NCI-H345 treated with DMSO at 0.1 percent for 48 hours (cell line): ENCODE data around the gene FEV.

Experiments
- DNase-seq: peaks from one replicate; lab custom pipeline; 2025; ENCODE audit not compliant: unreplicated experiment; lab: John Stamatoyannopoulos, UW

Gene FEV

DNA sequence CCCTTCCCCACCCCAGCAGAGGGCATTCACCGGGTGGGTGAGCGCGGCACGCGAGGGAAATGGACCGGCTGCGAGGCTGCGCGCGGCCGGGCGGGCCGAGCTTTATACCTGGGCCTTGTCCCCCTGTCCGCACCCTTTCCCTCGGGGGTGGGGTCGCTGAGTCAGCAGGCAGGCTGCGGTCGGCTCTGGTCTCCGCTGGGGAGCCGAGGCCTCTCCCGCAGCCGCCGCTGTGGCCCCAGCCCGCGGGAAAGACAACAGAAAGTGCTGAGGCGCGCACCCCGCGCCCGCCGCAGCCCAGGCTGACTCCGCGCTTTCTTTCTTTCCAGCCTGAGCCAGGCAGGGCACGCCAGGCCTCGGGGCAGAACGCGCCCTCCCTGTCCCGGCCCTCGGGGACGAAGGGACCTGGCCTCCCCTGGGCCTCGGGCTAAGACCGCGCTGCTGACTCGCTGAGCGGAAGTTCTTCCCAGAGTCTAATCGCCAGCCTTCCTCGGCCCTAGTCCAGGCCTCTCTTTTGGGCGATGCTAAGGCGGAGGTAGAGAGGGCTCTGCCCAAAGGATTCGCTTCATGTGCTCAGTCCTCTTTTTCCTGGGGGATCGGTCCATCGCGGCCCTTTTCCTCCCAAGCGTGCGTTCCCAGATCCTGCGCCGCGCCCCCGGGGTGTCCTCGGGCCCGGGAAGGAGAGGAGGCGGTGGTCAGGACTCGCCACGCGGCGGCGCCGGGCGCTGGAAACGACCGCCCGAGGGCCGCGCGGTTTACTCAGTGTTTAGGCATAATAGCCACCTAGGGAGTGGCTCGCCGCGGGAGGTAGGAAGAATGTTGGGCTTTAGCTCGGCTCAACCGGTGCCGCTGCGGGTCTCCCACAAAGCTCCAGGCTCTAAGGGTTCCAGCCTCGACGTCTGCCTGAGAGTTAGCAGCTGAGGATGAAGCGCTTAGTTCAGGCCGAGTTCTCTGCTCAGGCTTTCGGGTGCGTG is 8.6 kb upstream of the FEV start, which contains the start of gene CRYBA2:
TSS of gene CRYBA2 (minus strand) at position 78 of the 971 bp plus-strand sequence. CDS start 246 bp downstream, outside the sequence.
- DNase-seq, result peak; percentile 68

DNA sequence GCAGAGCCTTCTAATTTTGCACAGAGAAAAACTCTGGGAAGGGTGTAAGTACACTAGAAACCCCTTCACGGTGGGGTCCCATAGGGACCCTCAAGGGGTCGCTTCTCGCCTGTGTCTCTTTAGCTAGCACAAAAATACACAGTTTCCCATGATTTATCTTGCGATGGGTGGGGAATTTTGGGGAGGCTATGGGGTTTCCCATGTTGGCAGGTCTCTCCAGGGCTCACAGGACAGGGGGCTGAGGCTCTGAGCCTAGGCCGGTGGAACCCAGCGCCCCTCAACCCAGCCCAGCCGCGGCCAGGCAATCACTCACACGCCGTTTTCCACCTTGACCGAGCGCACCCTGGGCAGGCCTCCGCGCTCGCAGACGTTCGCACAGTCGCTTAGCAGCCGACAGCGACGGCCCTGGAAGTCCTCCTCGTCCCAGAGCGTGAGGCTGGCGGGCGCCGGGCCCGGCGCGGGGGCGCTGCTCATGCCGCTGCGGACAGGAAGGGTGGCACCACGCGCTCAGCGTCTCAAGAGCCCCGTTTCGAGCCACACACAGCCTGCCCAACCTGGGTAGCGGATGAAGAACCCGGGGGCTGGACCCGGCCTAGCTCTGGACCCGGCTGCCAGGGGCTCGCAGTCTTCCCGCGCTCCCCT is 7.8 kb upstream of the FEV start:
- DNase-seq, result no peak

DNA sequence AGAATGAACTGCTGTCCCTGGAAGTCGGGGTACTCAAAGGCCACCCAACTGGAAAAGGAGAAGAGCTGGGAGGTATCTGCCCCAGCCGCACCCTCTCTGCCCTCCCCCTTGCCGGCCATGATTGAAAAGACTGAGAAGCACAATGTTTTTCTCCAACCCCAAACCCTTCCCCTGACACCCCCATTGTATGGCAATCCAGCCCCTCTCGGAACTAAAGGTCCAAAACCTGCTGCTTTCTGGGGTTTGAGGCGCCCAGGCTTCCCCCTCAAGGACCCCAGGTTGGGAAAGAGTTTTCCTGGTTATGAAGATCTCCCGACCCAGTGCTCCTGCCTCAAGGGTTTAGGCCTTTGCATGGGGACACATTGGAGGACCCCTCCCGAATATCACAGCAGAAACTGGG is 7.2 kb upstream of the FEV start:
- no peak for DNase-seq

DNA sequence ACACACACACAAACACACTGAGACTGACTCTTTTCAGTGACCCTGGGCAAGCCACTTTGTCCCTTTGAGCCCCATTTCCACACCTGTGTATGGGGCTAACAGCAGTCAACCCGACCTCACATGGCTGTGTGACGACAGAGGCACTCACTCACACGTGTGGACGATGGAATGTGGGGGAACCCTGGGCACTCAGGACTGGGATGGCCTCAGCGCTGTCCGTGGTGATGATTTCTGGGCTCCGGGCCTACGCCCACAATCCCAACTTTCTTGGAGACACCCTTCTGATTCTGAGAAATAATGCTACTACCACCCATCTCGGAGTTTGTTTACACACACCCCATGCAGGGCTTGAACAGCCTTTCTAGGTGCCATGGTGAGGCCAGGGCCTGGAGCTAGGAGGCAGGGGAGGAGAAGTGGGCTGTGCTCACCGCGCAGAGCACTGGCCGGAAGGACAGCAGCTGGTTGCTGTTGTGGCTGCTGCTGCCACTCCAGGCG is 6.7 kb upstream of the FEV start:
- no peak for DNase-seq

DNA sequence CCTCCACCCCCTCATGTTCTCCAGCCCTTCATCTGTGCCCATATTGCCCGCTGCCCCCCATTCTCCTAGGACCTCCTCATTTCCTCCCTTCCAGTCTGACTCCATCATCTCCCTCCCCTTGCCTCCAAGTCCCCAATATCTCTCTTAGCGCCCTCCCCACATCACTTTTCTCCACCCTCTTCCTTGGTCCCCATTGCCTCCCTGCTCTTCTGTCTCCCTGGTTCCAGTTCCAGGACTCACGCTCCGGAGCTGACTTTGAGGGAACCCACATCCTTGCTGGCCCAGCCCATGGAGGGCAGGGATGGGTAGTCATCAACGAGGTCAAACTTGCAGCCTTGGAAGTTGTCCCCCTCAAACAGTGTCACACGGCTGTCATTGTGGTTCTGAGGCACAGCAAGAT is 5.6 kb upstream of the FEV start:
- no peak for DNase-seq

DNA sequence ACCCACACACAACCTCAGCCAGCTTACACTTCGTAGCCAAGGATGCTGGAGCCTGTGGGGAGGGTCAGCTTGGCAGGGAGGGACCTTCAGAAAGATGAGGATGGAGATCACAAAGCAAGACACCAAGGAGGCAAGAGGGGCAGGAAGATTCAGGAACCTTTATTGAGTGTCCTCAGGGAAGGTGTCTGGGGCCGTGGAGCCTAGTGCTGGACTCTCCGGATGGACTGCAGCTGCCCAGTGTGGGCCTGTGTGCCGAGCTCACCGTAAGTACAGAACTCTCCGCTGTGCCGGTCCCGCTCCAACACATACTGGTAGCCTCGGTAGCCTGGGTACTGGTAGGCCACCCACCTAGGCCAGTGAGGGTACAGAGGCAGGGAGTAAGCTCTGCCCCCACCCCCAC is 5.1 kb upstream of the FEV start:
- DNase-seq, result no peak

DNA sequence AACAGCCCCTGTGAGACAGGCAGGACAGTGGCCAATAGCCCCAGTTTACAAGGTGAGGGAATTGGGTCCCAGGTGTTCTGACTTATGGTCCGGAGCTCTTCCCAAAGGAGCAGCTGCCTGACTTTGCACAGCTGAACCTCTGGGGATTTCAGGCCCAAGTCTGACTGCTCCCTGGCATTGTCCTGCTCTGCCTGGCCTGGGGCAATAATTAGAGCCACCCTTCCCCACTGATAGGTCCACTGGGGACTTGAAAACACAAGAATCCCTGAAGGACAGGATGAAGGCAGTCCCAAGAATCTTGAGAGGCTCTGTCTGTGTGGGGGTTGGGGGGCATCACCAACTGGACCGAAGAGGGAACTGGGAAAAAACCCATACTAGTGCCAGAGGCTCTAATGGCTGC is 3.7 kb upstream of the FEV start:
- DNase-seq, result no peak

DNA sequence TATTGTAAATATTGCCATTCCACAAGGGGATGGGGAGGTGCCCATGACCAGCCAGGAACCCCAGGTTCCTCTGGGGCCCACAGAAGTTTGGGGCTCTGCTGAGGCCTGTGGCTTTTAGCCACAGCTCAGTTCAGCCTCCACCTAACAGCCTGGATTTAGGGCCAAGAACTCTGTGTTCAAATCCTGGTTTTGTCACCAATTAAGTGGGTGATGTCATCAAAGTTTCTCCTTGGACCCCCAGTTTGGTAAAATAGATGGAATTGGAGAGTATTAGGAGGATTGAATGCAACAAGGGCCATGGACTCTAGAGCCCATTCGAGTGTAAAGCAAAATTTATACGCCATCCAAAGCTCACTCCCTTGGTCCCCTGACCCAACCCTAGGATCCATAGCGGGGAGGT is 3.2 kb upstream of the FEV start:
- no peak for DNase-seq

DNA sequence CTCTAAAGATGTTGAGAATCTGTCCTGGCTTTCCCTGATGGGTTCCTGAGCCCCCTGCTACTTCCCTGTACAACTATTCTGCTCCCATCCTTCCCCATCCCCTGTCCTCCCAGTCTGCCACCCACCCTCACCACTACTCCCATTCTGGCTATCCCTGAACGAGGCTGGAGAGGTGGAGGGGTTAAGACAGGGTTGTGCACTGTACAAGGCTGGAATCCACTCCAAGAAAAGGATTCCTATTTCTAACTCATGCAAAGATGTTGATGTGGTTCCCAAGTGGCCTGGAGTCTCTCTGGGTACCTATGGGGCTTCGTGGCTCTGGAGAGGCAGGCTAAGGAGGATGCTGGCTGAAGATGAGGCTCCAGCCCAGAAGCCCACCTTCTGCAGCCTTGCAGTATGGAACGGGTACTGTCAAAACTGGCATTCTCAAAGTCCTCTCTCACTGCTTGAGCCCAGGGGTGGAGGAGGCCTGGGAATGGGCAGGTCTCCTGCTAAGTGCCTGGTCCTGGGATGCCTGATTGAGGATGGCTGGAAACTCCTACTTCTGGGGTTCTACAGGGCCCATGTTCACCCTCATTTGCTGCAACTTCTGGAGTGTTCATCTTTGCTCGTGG is 1.3 kb upstream of the FEV start:
- DNase-seq, result no peak

DNA sequence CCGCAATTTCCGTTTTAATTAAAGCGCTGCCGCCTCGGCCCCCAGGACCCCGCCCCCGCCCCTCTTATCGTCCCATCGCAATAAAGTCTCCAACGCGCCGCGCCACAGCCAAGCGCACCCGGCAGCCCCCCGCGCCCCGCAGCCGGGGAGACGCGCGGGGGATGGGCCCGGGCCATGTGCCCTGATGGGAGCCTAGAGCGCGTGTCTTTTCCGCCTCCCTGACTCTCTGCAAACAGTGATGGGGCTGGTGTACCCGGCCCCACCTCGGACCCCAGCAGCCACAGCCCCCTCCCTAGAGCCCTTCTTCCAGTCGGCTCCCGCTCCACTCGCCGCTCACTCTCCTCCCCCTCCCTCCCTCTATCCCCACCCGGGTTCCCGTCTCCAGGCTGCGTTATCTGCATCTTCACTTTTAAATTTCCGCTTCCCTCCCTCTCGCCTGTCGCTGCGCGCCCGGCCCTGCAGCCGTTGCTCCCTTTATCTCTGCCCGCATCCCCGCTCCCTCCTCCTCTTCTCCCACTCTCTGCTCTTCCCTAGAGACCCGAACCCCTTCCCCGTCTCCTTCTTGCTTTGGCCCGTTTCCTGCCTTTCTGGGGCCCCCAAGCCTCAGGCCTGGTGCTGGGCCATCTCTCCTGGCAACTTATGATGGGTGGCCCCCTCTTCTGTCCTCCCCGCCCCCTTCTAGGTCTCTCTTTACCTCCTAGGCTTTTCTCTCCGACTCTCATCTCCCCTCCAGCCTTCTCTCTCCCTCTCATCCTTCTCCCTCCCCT is 524 bp upstream of the FEV start:
- DNase-seq, result no peak

DNA sequence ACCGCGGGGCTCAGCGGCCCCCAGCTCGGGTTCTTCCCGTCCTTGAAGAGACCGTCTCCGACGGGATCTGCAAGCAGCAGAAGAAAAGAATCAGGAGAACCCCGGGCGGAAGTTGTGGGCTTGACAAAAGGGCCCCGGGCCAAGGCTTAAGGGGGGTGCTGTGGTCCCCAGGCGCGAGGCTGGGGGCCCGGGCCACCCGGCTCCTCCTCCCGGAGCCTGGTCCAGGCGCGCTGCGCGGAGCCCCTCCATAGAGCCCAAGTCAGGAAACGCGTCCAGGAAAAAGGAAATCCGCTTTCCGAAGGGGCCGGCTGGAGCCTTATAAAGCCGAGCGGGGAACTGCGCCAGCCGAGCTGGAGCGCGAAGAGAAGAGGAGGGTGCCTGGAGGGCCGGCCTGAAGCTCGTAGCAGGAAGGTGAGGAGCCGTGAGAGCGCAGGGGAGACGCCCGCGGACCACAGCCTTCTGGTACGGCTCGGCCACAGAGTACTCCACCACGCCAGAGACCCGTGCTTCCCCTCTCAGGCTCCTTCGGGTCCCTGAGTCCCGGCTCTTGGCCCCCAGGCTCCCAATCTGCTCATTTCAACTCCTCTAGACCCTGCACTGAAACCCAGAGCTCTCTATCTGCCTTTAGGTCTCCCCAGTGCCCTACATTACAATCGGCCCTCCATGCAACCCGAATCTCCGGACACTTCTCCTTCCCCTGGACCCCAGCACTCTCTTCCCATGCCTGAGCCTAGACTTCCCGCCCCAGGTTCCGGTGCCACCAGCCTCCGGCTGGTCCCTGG is 554 bp downstream of the FEV start:
- no peak for DNase-seq

DNA sequence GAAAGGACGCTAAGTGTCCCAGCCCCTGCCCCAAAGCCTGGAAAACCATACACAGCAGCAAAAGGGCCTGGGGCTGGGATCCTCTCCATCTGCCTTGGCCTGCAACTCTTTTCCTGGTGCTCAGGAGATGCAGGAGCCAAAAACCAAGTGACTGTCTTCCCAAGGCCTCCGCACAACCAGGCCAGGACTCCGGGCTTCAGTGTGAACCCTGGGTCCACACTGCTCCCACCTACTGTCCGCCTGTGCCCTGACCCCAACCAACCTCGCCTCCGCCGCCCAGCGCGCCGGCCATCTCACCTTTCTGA is 1.1 kb downstream of the FEV start:
- no peak for DNase-seq

DNA sequence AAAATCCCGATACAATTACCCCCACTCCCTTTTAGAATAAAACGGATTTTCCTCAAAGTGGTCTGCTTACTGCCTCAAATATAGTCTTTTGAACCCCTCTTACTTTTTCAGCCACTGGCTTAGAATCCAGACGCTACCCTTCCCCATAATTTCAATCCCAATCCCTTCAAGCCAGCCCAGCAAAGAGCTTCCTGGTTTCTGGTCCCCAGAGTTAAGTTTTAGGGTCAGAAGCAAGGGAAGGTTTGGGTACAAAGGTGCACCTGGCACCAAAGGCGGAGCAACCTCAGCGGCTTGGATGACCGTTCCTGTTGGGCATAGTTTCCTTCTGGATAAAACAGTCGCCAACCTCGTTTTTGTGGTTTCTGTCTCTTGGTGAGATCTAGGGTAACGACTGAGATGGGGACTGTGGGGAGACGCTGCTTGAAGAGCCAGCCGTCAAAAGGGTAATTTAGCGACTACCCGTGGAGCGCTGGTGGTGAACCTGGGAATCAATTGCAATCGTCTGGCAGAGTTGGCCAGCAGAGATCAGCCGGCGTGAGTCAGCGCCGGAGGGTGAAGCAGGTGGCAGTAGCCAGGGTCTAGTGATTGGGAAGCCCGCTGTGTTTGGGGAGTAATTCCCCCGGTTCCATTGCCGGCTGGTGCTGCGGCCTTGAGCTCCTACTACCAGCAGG is 1.6 kb downstream of the FEV start:
- no peak for DNase-seq

DNA sequence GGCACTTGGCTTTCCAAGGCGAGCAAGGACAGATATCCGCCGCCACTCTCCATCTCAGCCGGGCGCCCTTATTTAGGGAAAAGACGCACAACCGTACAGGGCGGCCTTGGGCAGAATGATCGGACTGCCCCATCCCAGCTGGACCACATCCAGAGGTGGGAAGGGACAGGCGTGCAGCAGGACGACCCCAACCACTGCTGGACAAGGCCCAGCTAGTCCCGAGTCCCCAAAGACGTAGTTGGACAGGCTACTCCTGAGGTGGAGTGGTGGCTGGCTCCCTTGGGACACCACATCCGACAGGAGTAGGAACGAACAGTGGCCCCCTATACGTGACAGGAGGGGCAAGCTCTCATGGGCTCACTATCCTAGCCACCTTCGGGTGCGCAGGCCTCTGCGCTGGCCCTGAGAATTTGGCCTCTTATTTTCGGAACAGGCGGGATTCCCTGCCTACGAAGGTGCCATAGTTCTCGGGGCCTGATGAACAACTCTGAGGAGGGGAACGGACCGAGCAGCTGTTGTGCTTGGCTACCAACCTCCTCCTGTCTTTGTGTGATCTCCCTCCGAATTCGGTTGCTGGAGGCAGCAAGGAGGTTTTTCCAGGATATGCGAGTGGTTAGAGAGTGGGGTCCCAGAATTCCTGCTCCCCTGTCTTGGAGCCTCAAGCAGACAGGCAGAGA is 2.3 kb downstream of the FEV start:
- no peak for DNase-seq

DNA sequence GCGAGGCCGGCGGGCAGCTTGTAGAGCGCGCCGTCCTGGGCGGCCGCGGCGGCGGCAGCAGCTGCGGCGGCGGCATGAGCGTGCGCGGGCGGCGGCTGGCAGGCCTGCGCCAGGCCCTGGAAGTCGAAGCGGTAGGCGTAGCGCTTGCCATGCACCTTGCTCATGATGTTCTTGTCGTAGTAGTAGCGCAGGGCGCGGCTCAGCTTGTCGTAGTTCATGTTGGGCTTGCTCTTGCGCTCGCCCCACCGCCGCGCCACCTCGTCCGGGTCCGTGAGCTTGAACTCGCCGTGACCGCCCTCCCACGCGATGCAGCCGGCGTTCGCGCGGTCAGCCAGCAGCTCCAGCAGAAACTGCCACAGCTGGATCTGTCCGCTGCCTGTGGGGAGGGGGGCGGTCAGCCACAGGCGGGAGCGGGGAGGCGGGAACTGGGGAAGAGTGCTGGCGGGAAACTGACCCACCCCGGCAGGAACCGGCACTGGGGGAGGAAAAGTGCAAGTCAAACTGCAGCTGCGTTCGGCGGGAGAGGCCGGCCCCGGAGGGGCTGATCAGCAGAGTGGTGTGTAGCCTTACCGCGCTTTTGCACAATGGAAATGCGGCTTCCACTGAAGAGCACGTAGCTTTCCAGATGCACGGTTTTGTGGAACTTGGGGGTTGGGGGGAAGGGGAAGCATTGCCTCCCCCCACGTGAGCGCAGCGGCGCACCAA is 3.0 kb downstream of the FEV start:
- no peak for DNase-seq

DNA sequence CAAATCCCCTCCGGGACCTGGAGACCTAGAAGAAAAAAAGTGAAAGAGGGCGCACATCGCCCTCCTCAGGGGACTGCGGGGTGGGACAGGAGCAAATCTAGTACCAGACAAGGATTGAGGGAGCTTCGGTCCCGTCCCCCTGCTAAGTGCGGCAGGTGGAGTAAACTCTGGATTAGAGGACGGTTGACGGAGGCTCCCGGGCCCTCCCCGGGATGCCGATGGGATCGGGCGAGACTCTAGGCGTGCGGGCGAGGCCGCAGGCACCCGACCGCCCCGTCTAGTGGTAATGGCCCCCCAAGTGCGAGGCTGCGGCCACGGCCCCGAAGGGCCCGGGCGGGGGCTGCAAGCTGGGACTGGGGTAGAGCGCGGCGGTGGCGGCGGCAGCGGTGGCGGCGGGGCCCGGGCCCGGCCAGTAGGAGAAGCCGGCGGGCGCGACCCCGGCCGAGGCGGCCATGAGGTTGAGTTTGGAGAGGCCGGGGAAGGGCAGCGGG is 3.5 kb downstream of the FEV start:
- DNase-seq, result no peak

DNA sequence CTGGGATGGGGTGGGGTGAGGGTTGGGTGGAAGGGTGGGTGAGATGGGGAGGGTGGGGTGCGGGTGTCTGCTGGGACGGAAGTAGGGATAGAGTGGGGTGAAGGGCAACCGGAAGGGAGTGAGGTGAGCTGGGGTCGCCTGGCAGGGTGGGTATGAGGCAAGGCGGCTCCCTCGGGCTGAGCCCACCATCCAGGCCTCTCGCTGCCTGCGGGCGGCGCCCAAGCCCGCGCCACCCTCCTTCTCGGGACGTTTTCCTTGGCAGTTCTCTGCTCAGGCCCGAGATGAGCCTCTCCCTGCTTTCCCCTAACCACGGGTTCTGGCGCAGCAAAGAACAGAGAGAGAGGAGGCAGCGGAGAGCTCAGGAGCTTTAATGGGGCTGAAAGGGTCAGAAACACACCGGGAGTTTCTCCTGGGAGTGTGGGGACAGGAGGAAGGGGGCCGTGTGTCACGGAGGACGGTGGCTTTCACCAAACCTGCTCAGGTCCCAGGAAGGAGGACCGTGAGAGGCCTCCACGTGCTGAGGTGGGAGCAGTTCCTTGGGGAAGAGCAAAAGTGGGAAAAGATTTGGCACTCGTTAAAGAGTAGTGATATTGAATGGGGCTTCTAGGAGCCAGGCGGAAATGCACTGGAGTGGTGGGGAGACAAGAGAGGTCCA is 4.1 kb downstream of the FEV start:
- no peak for DNase-seq
